OCI-LY7 (cell line): ENCODE measurements around the gene KANSL1.

Source experiments
- EZH2phosphoT487 ChIP-seq: fragments of 200-600 bp; sonication (generic); IDR thresholded peaks from 2 replicates; pipeline ENCODE4 v1.6.1; 2018; ENCODE audit warnings: low read depth, borderline replicate concordance, mild to moderate bottlenecking, mixed run types, antibody characterized with exemption, low read length, moderate library complexity, mixed read lengths
- TF ChIP-seq, protein P1 (sequence below): fragments of 200-600 bp; sonication (generic); conservative IDR thresholded peaks from 2 replicates; pipeline ENCODE4 v1.5.1; 2014; ENCODE audit warnings: mild to moderate bottlenecking, antibody characterized with exemption, low read length, moderate library complexity, mixed read lengths

DNA sequence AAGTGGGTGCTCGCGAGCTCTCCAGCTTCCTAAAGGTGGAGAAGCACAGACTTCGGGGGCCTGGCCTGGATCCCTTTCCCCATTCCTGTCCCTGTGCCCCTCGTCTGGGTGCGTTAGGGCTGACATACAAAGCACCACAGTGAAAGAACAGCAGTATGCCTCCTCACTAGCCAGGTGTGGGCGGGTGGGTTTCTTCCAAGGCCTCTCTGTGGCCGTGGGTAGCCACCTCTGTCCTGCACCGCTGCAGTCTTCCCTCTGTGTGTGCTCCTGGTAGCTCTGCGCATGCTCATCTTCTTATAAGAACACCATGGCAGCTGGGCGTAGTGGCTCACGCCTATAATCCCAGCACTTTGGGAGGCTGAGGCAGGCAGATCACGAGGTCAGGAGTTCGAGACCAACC is 196.1 kb downstream of the KANSL1 start:
- no peak for TF ChIP-seq EZH2phosphoT487
- TF ChIP-seq, protein P1, sequence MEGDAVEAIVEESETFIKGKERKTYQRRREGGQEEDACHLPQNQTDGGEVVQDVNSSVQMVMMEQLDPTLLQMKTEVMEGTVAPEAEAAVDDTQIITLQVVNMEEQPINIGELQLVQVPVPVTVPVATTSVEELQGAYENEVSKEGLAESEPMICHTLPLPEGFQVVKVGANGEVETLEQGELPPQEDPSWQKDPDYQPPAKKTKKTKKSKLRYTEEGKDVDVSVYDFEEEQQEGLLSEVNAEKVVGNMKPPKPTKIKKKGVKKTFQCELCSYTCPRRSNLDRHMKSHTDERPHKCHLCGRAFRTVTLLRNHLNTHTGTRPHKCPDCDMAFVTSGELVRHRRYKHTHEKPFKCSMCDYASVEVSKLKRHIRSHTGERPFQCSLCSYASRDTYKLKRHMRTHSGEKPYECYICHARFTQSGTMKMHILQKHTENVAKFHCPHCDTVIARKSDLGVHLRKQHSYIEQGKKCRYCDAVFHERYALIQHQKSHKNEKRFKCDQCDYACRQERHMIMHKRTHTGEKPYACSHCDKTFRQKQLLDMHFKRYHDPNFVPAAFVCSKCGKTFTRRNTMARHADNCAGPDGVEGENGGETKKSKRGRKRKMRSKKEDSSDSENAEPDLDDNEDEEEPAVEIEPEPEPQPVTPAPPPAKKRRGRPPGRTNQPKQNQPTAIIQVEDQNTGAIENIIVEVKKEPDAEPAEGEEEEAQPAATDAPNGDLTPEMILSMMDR = no peak
